Hematopoietic multipotent progenitor cell treated with erythropoietin and hydrocortisone succinate and interleukin-3 and kit ligand, for 6 days (in vitro differentiated cells): ENCODE measurements around the gene BRAT1.

Experiments
- DNase-seq: peaks from one replicate; pipeline ENCODE4 v3.0.0-alpha.2; 2015

The BRAT1 gene

GRCh38 chr7:2494191-2495130, 60.9 kb downstream of the BRAT1 start:
- no peak for DNase-seq

GRCh38 chr7:2493205-2494164, 61.8 kb downstream of the BRAT1 start:
- DNase-seq, result no peak

- no peak for DNase-seq
These were observed 63.3 kb downstream of the BRAT1 start for GRCh38 chr7:2492038-2492437.

GRCh38 chr7:2490181-2490651, 65.1 kb downstream of the BRAT1 start:
- no peak for DNase-seq

GRCh38 chr7:2488681-2489080, 66.6 kb downstream of the BRAT1 start:
- no peak for DNase-seq

- no peak for DNase-seq
These were observed 67.1 kb downstream of the BRAT1 start for GRCh38 chr7:2488272-2488645.
